Kidney tubule cell (primary cell): Measurements from ENCODE around the gene SWAP70.

Experiments
- DNase-seq: peaks from one replicate; pipeline ENCODE4 v3.0.0-alpha.2; 2018; ENCODE audit warnings: low spot score

The SWAP70 gene

DNA sequence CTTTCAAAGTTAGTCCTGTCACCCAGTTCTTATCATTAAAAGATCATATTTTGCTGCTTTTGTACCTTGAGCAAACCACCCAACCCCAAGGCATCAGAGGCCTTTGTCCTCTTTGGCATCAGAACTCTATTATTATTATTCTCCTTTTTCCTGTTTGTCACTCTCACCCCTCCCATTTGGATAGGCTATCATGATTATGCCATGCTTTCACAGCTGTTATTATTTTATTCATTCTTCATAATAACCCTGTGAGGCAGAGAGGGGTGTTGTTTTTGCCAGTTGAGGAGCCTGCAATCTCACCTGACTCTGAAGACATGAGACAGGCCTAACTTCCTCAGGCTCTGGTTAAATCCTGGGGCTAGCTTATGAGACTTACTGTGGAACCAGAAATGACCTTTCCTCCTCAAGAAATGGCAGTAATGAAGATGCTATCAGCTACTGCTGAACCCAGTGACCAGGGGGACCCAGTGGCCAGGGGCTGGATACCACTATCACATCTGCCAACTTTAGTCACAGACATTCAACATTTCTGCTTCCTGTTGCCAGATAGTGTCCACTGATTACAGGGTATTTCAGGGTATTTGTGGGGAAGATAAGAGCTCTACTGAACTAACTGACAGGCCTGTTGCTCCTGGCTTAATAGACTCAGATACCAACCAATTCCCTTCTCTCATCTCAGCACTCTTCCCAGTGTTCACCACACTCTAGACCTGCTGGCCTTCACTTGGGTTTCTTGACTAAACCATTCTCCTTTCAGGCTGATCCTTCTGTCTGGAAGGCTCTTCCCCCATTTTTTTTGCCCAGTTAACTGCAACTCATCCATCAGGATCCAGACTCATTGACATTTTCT lies 11.8 kb upstream of the SWAP70 start:
- DNase-seq = no peak

GRCh38 chr11:9653871-9654270 lies 10.0 kb upstream of the SWAP70 start:
- DNase-seq = no peak

- no peak for DNase-seq
These were observed 7.0 kb upstream of the SWAP70 start for GRCh38 chr11:9656864-9657263.

- no peak for DNase-seq
These were observed 6.3 kb upstream of the SWAP70 start for GRCh38 chr11:9657531-9657930.

DNA sequence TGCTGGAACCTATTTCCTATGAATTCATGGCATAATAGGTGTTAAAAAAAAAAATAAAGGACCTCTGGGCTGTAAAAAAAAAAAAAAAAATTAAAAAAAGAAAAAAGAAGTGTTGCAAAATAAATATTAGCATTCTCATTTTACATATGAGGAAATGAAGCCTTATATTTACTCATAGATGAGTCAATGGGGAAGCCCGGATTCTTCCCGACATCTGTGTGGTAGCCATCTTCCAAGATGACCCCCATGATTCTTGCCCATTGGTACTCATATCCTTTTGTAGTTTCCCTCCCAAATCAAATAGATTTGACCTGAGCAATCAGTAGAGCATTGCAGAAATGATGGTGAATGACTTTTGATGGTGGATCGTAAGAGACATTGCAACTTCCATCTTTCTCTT lies 3.0 kb upstream of the SWAP70 start:
- DNase-seq = peak; percentile 38

DNA sequence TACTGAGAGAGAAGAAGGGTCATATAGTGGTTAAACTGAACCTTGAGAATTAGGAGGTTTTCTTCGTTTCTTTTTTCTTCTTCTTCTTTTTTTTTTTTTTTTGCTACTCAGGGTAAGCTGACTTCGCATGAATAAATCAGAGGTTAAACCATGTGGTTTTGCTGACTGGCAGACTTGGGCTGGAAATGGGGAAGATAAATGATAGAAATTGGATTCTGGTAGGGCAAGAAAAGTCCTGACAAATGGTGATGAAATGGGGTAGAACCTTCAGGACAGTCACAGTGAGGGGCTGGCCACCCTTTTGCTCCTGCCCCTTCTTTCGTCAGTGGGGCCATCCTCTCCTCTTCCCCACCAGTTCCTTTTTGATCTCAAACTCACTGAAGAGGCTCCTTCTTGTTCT lies 1.6 kb upstream of the SWAP70 start:
- peak; percentile 29 for DNase-seq

- peak; percentile 65 for DNase-seq
These were observed 647 bp downstream of the SWAP70 start for GRCh38 chr11:9664276-9665171.

GRCh38 chr11:9665749-9666148 lies 1.9 kb downstream of the SWAP70 start:
- no peak for DNase-seq

GRCh38 chr11:9669954-9670353 lies 6.1 kb downstream of the SWAP70 start:
- no peak for DNase-seq

DNA sequence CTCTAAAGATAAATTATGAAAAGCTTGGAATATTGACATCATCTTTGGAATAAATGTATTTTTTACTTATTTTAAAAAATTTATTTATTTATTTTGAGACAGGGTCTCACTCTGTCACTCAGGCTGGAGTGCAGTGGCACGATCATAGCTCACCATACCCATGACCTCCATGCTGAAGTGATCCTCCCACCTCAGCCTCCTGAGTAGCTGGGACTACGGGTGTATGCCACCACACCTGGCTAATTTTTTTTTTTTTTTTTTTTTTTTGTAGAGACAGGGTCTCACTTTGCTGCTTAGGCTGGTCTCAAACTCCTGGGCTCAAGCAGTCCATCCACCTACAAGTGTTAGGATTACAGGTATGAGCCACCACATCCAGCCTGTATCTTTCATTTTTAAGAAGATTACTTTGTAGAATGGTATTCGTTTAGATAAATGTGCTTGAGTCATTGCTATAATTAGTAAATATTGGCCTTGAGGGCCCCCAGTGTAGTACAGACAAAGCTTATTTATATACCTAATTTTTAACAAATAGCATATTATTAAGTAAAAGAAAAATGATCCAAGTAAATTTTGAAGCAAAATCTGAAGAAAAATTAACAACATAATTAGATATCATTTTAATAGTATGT lies 8.5 kb downstream of the SWAP70 start:
- no peak for DNase-seq

GRCh38 chr11:9672918-9673317 lies 9.0 kb downstream of the SWAP70 start:
- no peak for DNase-seq

GRCh38 chr11:9675691-9676090 lies 11.8 kb downstream of the SWAP70 start:
- DNase-seq = no peak

DNA sequence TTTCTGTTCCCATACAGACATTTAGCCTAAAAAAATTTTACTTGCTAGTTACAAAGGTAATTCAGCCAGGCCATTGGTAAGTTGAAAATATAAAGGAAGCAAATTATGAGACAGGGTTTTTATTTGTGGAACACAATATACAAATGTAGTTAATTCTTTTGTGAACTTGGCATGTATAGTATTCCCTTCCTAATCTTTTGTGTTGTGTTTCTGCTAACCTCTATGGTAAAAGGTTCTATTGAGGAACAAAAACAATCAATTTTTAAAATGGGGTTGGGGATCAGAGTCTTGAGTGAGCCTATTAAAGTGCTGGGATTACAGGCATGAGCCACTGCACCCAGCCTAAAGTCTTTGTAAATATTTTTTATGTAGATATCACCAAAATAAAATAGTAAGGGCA lies 14.1 kb downstream of the SWAP70 start:
- DNase-seq = no peak

GRCh38 chr11:9678576-9678975 lies 14.7 kb downstream of the SWAP70 start:
- no peak for DNase-seq

- DNase-seq = no peak
These were observed 16.2 kb downstream of the SWAP70 start for GRCh38 chr11:9680028-9680427.

- DNase-seq = no peak
These were observed 17.9 kb downstream of the SWAP70 start for GRCh38 chr11:9681583-9682372.

GRCh38 chr11:9687711-9688477 lies 24.0 kb downstream of the SWAP70 start:
- no peak for DNase-seq

- DNase-seq = peak; percentile 83
These were observed 25.0 kb downstream of the SWAP70 start for GRCh38 chr11:9688716-9689511.

DNA sequence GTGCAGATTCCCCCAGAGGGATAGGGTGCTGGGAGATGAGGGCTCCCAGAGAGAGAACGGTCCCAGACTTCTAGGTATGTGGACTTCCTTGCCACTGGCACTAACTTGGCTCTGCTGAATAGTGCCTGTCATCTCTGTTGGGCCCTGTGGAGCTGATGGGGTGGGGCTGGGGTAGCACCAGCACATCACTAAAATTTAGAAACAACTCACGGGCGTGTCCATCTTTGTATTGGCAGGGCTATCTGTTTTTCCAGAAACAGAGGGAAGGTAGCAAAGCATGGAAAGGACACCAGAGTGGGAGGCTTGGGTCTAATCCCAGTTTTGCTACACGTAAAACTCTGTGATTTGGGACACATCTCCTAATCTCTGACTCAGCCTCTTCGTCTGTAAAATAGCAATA lies 25.8 kb downstream of the SWAP70 start:
- DNase-seq = no peak

DNA sequence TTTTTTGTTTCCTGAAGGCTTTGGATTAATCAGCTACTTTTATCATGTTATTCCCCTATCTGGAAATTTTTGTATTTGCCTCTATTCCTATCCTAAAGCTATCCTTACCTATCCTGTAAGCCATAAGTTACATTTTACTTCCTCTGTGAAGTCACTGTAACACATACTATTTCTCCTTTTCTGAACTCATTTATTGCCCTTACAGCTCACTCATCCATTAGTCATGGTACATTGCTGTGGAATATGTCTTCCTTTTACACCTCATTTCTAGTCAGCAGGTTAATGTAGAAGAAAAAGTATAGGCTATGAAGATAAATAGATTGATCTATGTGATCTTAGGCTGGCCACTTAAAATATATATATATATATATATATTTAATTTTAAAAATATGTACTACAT lies 28.0 kb downstream of the SWAP70 start:
- DNase-seq = peak; percentile 72
